ENCODE measurements around the gene PDZD2. TPM values are rescaled to one million over a fixed set of nuclear protein-coding genes. Genes with fewer than 3 reads are reported as not detected.
"Not testable (repeated sequence)": the region's sequence is repeated elsewhere in the genome, so short reads cannot be mapped to it uniquely, and the experiment has no call there.

The PDZD2 gene
- not detected for total RNA-seq

- DNase-seq (peak; percentile 63), ATAC-seq (peak; percentile 84)
- H3K27me3 Mint-ChIP-seq (ENCODE audit: low read depth), result peaks cover 16% of the 10 kb centered on the region
- ChIA-PET CTCF (interaction anchor here (0.7 to 1.7 kb wide), 6 partner anchors 9 to 498 kb away, joined by 3 to 7 read pairs (median 4); no protein-coding TSS in a partner anchor), POLR2A (no interaction called here)
- H3K27ac Mint-ChIP-seq, result no peak within 1 kb of the TSS
- no peaks in the 10 kb centered on the region for H3K9me3 Mint-ChIP-seq (ENCODE audit: insufficient read depth)
- no peaks in the 10 kb centered on the region for H3K36me3 Mint-ChIP-seq (ENCODE audit: low read depth)
- H3K4me1 Mint-ChIP-seq (ENCODE audit: low read depth), result peaks cover 7% of the 10 kb centered on the region
- peak within 1 kb of the TSS; percentile 72 for H3K4me3 Mint-ChIP-seq
These were observed at the start of gene PDZD2 for GRCh38 chr5:31638748-31639418. Gene PDZD2, plus strand, starts transcription at chr5:31639131.

- Mint-ChIP-seq H3K4me3 (no peak overlapping the region), H3K27me3 (ENCODE audit: low read depth) (peaks cover 12% of the 10 kb centered on the region), H3K36me3 (ENCODE audit: low read depth) (no peaks in the 10 kb centered on the region), H3K4me1 (ENCODE audit: low read depth) (no peaks in the 10 kb centered on the region), H3K27ac (no peak overlapping the region), H3K9me3 (ENCODE audit: insufficient read depth) (no peaks in the 10 kb centered on the region)
- DNase-seq (no peak), ATAC-seq (no peak)
- POLR2A ChIA-PET, result no interaction called here
- CTCF ChIA-PET, result interaction anchor here (1.4 kb wide), 1 partner anchor 483 kb away, joined by 5 read pairs; no protein-coding TSS in a partner anchor
These were observed 45.3 kb upstream of the PDZD2 start for GRCh38 chr5:31593665-31594064.

- no peaks in the 10 kb centered on the region for H3K9me3 Mint-ChIP-seq (ENCODE audit: insufficient read depth)
- H3K36me3 Mint-ChIP-seq (ENCODE audit: low read depth), result no peaks in the 10 kb centered on the region
- H3K4me1 Mint-ChIP-seq (ENCODE audit: low read depth), result no peaks in the 10 kb centered on the region
- POLR2A ChIA-PET, result no interaction called here
- H3K27ac Mint-ChIP-seq, result no peak overlapping the region
- no peak overlapping the region for H3K4me3 Mint-ChIP-seq
- no peak for DNase-seq
- H3K27me3 Mint-ChIP-seq (ENCODE audit: low read depth), result peaks cover 13% of the 10 kb centered on the region
- CTCF ChIA-PET, result no interaction called here
- ATAC-seq, result no peak
These were observed 42.6 kb upstream of the PDZD2 start for GRCh38 chr5:31596354-31596753.

- ChIA-PET POLR2A (no interaction called here), CTCF (interaction anchor here (0.6 to 1.5 kb wide), 2 partner anchors 413 to 494 kb away, joined by 3 read pairs; no protein-coding TSS in a partner anchor)
- DNase-seq, result no peak
- no peak for ATAC-seq
- Mint-ChIP-seq H3K4me1 (ENCODE audit: low read depth) (no peaks in the 10 kb centered on the region), H3K9me3 (ENCODE audit: insufficient read depth) (no peaks in the 10 kb centered on the region), H3K4me3 (no peak overlapping the region), H3K27me3 (ENCODE audit: low read depth) (peaks cover 9% of the 10 kb centered on the region), H3K36me3 (ENCODE audit: low read depth) (no peaks in the 10 kb centered on the region), H3K27ac (no peak overlapping the region)
These were observed 40.0 kb upstream of the PDZD2 start for GRCh38 chr5:31598640-31599611.

GRCh38 chr5:31602305-31602704 lies 36.6 kb upstream of the PDZD2 start:
- CTCF ChIA-PET; H3K4me1 Mint-ChIP-seq (ENCODE audit: low read depth); H3K36me3 Mint-ChIP-seq (ENCODE audit: low read depth); H3K27ac Mint-ChIP-seq; H3K27me3 Mint-ChIP-seq (ENCODE audit: low read depth); H3K9me3 Mint-ChIP-seq (ENCODE audit: insufficient read depth); POLR2A ChIA-PET; ATAC-seq; H3K4me3 Mint-ChIP-seq; DNase-seq: not testable (repeated sequence)

- H3K9me3 Mint-ChIP-seq (ENCODE audit: insufficient read depth), result no peaks in the 10 kb centered on the region
- DNase-seq, result no peak
- H3K27ac Mint-ChIP-seq, result no peak overlapping the region
- CTCF ChIA-PET, result no interaction called here
- peaks cover 3% of the 10 kb centered on the region for H3K27me3 Mint-ChIP-seq (ENCODE audit: low read depth)
- ATAC-seq, result no peak
- POLR2A ChIA-PET, result no interaction called here
- no peaks in the 10 kb centered on the region for H3K4me1 Mint-ChIP-seq (ENCODE audit: low read depth)
- H3K4me3 Mint-ChIP-seq, result no peak overlapping the region
- no peaks in the 10 kb centered on the region for H3K36me3 Mint-ChIP-seq (ENCODE audit: low read depth)
These were observed 34.7 kb upstream of the PDZD2 start for GRCh38 chr5:31604240-31604639.

GRCh38 chr5:31604644-31605043 lies 34.3 kb upstream of the PDZD2 start:
- H3K36me3 Mint-ChIP-seq (ENCODE audit: low read depth), result no peaks in the 10 kb centered on the region
- ATAC-seq (no peak), DNase-seq (no peak)
- no peaks in the 10 kb centered on the region for H3K9me3 Mint-ChIP-seq (ENCODE audit: insufficient read depth)
- H3K4me1 Mint-ChIP-seq (ENCODE audit: low read depth), result no peaks in the 10 kb centered on the region
- ChIA-PET POLR2A (no interaction called here), CTCF (no interaction called here)
- H3K27me3 Mint-ChIP-seq (ENCODE audit: low read depth), result peaks cover 3% of the 10 kb centered on the region
- H3K27ac Mint-ChIP-seq, result no peak overlapping the region
- no peak overlapping the region for H3K4me3 Mint-ChIP-seq

GRCh38 chr5:31605920-31606319 lies 33.0 kb upstream of the PDZD2 start:
- H3K4me1 Mint-ChIP-seq (ENCODE audit: low read depth), result no peaks in the 10 kb centered on the region
- CTCF ChIA-PET, result no interaction called here
- no peak overlapping the region for H3K4me3 Mint-ChIP-seq
- no peaks in the 10 kb centered on the region for H3K36me3 Mint-ChIP-seq (ENCODE audit: low read depth)
- ATAC-seq (no peak), DNase-seq (no peak)
- POLR2A ChIA-PET, result no interaction called here
- no peak overlapping the region for H3K27ac Mint-ChIP-seq
- H3K9me3 Mint-ChIP-seq (ENCODE audit: insufficient read depth), result no peaks in the 10 kb centered on the region
- H3K27me3 Mint-ChIP-seq (ENCODE audit: low read depth), result peaks cover 3% of the 10 kb centered on the region

GRCh38 chr5:31607546-31607945 lies 31.4 kb upstream of the PDZD2 start:
- H3K9me3 Mint-ChIP-seq (ENCODE audit: insufficient read depth), result no peaks in the 10 kb centered on the region
- ChIA-PET CTCF (no interaction called here), POLR2A (no interaction called here)
- no peaks in the 10 kb centered on the region for H3K36me3 Mint-ChIP-seq (ENCODE audit: low read depth)
- DNase-seq (no peak), ATAC-seq (no peak)
- no peaks in the 10 kb centered on the region for H3K27me3 Mint-ChIP-seq (ENCODE audit: low read depth)
- H3K4me1 Mint-ChIP-seq (ENCODE audit: low read depth), result no peaks in the 10 kb centered on the region
- H3K4me3 Mint-ChIP-seq, result no peak overlapping the region
- no peak overlapping the region for H3K27ac Mint-ChIP-seq

GRCh38 chr5:31611002-31611401 lies 27.9 kb upstream of the PDZD2 start:
- H3K36me3 Mint-ChIP-seq (ENCODE audit: low read depth), result no peaks in the 10 kb centered on the region
- peaks cover 5% of the 10 kb centered on the region for H3K27me3 Mint-ChIP-seq (ENCODE audit: low read depth)
- H3K9me3 Mint-ChIP-seq (ENCODE audit: insufficient read depth), result no peaks in the 10 kb centered on the region
- H3K4me3 Mint-ChIP-seq, result no peak overlapping the region
- CTCF ChIA-PET, result no interaction called here
- ATAC-seq (no peak), DNase-seq (no peak)
- no peaks in the 10 kb centered on the region for H3K4me1 Mint-ChIP-seq (ENCODE audit: low read depth)
- POLR2A ChIA-PET, result no interaction called here
- H3K27ac Mint-ChIP-seq, result no peak overlapping the region

- ChIA-PET CTCF (no interaction called here), POLR2A (no interaction called here)
- Mint-ChIP-seq H3K9me3 (ENCODE audit: insufficient read depth) (no peaks in the 10 kb centered on the region), H3K4me1 (ENCODE audit: low read depth) (peaks cover 6% of the 10 kb centered on the region), H3K36me3 (ENCODE audit: low read depth) (no peaks in the 10 kb centered on the region), H3K27me3 (ENCODE audit: low read depth) (peaks cover 16% of the 10 kb centered on the region), H3K4me3 (no peak overlapping the region), H3K27ac (no peak overlapping the region)
- no peak for DNase-seq
- ATAC-seq, result no peak
These were observed 25.3 kb upstream of the PDZD2 start for GRCh38 chr5:31613651-31614050.

All from activated CD8-positive, alpha-beta T cell treated with anti-CD3 and anti-CD28 coated beads, Interleukin-2, amount 10 ng/mL, durations not matched to agents 7 days and 5 days (primary cell).